ENCODE data around the gene FYN.
"Not testable (repeated sequence)": the region's sequence is repeated elsewhere in the genome, so short reads cannot be mapped to it uniquely, and the experiment has no call there.

The FYN gene

DNA sequence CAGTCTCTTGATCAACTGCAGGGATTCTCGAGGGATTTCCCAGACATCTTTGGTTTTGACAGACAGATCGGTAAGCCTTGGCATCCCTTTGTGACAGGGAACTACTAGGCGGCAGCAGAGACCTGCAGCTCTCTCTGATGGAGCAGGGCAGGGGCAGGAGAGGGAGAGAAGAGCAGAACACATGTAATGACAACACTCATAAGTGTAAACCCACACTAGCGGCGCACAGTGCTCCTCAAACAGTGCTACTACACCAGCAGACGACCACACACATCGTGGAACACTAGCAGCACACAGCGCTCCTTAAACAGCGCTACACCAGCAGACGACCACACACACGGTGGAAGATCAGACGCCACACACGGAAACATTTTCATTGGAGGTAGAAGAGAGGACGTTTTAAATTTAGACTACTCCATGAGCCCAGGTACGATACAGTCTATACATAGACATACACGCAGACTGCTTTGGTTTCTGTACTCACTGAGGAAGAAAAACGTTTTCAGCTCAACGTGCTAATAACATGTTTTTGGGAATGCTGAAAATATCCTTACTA is 173.0 kb downstream of the FYN start:
- no peak for DNase-seq

DNA sequence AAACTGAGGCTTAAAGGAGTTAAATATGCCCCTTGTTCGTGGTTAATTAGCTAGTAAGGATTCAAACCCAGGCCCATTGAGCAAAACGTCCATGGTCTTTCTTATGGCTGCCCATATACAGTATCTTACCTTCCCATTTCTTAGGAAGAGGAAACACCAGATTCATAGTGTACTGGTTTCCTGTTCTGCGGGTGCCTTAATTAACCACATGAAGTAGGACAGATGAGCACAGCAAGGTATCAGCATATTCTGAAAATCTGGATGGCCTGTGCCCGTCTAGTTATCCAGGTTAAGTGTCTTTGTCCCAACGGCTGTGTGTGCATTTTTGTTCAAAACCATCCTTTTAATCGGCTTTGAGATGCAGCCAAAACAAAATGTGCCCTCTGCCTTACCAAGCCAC is 174.1 kb downstream of the FYN start:
- DNase-seq: no peak

- no peak for DNase-seq
Measured at GRCh38 chr6:111696814-111697213, 176.4 kb downstream of the FYN start.

- DNase-seq: no peak
Measured at GRCh38 chr6:111692327-111693164, 180.7 kb downstream of the FYN start.

DNA sequence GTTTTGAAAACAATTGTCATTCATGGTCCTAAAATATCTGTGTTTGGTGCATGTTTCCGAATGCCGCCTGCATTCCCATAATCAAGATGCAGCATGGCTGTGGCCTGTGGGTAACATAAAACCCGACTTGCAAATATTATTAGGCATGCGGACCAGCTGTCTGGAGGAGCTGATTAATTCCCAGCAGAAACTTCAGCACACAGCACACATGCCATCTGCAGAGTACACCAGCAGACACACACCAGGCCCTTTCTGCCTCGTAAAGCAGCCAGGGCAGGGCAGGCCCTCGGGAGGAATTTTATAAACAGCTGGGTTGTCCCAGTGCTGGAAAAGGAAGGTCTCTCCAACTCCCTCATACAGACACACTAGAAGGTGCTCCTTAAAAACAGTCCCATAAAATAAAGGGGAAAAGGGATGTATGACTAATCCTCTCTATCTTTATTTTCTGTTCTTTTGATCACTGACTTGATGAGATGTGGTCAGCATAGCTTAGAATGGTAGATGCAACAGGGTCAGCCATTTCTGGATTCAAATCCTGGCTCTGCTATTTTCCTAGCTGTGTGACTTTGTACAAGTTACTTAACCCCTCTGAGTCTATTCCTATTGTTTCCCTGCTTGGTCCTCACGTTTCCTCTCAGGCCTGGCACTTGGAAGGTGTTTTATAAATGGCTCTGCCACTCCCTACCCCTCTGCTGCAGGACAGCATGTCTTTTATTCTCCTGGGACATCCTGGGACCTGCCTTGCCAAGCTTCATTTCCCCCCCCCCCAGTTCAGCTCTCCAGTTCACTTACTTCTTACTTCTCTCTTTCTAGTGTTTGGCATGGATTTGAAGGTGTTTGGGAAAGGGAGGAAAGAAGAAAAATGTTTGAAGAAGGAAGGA is 181.7 kb downstream of the FYN start:
- no peak for DNase-seq

DNA sequence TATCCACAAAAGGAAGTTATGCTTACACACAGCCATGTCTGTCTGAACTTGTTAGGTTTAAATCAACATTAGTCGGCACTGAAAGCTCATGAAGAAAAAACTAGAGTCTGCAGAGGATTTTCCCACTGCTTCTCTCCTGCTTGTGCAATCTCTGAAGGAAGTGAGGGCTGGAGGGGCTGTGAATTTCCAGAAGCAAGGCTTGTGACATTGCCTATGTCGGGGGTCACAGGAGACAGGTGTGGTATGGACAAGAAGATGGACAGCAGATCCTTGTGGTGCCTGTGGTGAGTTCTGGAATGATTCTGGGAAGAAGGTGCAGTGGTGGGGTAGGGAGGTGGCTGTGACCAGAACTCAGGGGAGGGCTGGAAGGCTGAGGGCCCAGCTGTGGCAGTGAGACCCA is 183.3 kb downstream of the FYN start:
- no peak for DNase-seq

DNA sequence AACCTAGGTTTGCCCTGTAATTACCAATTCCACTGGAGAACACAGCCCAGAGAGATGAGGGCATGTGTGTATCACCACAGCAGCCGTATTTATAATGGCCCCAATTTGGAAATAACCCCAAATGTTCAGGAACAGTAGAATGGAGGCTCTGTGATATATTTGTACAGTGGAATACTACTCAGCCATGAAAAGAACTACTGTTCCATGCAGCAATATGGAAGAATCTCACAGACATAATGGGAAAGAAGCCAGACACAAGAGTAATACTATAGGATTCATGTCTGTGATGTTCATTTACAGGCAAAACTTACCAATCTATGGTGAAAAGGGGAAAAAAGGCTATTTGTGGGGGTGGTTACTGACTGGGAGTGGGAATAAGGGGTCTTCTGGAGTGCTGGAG is 183.8 kb downstream of the FYN start:
- DNase-seq: no peak

DNA sequence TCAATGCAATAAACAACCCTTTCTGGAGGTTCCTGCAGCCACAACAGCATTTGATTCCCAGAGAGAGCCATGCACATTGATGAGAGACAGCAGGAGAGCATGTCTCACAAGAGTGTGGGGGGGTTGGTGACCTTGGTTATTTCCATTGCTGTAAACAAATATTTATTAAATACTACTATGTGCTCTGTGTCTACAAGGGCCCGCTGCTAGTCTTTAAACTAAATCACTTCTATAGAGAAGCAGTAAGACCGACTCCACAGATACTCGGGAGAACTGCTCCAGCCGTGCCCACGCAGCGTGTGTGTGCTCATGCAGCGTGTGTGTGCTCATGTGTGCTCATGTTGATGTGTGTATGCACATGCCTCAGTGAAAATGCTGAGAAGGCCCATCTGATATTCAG is 184.9 kb downstream of the FYN start:
- DNase-seq: no peak

GRCh38 chr6:111687652-111688051 is 185.6 kb downstream of the FYN start:
- no peak for DNase-seq

DNA sequence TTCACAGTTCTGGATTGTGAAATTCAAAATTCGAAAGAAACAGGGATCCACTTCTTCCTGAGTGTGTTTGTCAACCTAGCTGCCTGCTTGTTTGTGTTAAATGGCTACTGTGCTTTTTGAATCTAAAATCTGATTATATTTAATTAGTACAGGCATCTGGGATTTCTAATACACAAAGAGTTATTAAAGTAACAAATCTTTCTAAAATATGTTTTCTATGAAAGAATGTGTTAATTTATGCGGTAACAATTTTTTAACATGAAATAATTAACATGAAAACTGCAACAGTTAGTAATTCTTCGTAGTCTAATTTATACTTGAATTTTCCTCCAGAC is 186.4 kb downstream of the FYN start:
- DNase-seq: no peak

GRCh38 chr6:111686249-111686931 is 186.9 kb downstream of the FYN start:
- no peak for DNase-seq

GRCh38 chr6:111685526-111685925 is 187.7 kb downstream of the FYN start:
- DNase-seq: no peak

DNA sequence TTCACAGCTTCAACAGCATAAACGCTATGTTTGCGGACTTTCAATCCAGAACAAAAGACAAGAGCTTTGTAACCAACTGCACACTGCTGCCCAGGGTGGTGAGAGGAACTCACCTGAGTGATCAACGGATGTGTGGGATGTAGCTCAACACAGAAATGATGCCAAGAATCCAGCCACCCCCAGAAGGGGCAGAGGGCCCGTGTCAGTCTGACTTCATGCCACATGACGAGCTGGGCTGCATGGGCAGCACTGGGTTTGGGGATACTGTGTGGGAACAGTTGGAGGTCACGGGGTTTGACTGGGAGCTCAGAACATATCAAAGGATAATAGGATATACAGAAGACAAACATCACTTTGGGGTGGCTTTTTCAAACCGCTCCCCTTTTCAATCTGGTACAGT is 188.2 kb downstream of the FYN start:
- no peak for DNase-seq

DNA sequence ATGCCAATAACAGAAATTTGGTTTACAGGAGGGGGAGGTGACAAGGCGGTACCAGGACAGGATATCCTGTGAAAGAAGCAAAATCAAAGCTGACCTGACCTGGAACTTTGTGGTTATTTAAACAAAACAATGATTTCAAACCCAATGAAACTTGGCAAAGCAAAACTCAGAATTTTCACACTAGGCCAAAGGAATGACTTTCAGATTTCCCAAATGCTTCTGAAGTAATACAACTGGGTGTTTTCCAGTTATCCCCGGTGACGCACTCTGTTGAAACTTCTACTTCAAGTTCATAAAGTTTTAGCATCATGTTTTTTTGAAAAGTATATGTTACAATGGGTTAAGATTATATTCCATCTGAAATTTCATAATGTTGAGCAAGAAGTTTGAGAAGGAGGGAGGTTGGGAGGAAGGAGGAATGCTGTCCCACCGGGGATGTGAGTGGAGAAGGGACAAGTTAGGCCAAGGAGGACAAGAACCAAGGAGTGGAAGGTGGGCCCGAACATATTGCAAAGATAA is 189.4 kb downstream of the FYN start:
- DNase-seq: no peak

GRCh38 chr6:111683157-111683556 is 190.1 kb downstream of the FYN start:
- no peak for DNase-seq

- no peak for DNase-seq
Measured at GRCh38 chr6:111681860-111682259, 191.4 kb downstream of the FYN start.

GRCh38 chr6:111680811-111681609 is 192.2 kb downstream of the FYN start:
- DNase-seq: not testable (repeated sequence)

DNA sequence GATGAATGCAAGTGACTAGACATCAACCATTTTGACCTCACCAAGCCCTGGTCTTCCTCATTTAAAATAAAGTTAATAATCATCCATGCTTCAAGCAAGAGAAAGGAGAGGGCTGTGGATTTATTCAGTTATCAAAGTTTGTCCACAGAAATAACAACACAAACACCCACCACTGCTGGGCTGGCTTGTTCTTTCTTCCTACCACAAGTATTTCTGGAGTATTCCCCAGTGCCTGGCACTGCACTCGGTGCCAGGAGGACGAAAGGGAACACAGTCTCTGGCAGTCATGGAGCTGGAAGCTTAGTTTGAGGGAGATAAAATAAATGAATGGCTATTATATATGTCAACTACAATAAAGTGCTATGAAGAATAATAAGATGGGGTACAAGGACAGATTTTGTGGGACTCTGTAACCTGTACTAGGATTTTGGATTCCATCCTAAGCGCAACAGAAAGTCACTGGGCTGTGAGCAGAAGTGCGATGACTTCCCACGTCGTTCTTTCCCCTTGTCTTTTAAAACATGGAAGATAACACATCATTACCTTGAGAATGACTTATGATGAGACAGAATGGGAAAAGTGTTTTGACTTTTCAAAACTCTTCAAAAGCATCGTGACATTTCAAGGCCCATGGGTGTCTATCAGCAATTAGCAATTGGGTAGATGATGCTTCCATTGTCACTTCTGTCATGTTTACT is 193.1 kb downstream of the FYN start:
- DNase-seq: no peak

DNA sequence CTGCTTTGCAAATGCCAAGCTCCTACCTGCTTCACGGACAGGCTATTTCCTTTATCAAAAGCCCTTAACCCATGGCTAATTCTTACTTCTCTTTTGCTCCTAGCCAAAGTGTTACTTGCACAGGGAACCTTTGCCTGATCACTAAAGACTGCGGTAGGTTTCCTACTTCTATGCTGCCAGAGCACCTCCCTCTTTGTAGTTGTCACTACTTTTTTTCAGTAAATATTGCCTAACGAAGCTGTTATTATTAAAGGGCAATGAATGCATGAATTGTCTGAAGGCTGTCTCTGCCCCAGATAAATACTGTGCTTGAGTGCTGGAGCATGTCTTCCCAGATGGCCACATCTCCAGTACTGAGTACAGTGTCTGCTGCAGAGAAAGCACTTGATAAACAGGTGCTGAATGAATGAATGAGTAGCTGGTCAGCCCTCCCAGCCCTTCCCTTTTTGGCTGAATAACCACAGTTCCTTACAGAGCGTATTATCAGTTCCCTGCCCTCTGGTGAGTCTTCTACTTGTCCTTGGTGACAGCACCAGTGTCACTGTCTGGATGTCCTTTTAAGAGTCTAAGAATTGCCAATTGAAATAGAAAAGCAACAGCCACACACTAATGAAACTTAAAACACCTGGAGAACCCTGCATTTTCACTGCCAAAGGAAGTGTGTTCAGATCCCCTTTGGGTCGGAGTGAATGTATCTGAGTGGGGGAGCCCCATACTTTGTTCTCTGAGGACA is 194.0 kb downstream of the FYN start:
- DNase-seq: no peak

GRCh38 chr6:111677249-111677990 is 195.8 kb downstream of the FYN start:
- DNase-seq: no peak

Measured in activated CD8-positive, alpha-beta memory T cell treated with anti-CD3 and anti-CD28 coated beads, Interleukin-2, amount 50 U/mL, for 48 hours (primary cell).